ENCODE measurements around the gene RPP25L. TPM values are rescaled to one million over a fixed set of nuclear protein-coding genes. Genes with fewer than 3 reads are reported as not detected.

RPP25L gene
- total and polyA plus RNA-seq, 2 experiments from 2014 or later: 16.4 to 25.1 TPM

GRCh38 chr9:34615132-34615531 is 3.2 kb upstream of the RPP25L start:
- DNase-seq (ENCODE audit: low spot score) (no peak), ATAC-seq (no peak)
- Histone ChIP-seq H3K79me2 (replicated peaks; ENCODE audit: insufficient read depth) (no peaks in the 10 kb centered on the region), H4K20me1 (replicated peaks; ENCODE audit: insufficient read depth) (no peaks in the 10 kb centered on the region), H3F3A (replicated peaks; ENCODE audit: low read depth) (0 out of 2 replicates have a peak, but pooled peaks cover 3% of the 10 kb centered on the region), H2AFZ (no peak overlapping the region), H3K4me3 (no peak overlapping the region), H3K4me2 (no peak overlapping the region), H3K27ac (ENCODE audit: low read depth) (no peak overlapping the region), H3K9me2 (ENCODE audit: insufficient read depth) (no peaks in the 10 kb centered on the region), H3K27me3 (ENCODE audit: insufficient read depth) (peaks cover 11% of the 10 kb centered on the region), H3K36me3 (ENCODE audit: insufficient read depth) (no peaks in the 10 kb centered on the region), H3K4me1 (ENCODE audit: insufficient read depth) (peaks cover 10% of the 10 kb centered on the region; the same call in 1 of the 2 replicates)
- Mint-ChIP-seq H3K4me1 (peaks cover 14% of the 10 kb centered on the region), H3K36me3 (ENCODE audit: low read depth) (no peaks in the 10 kb centered on the region), H3K27me3 (ENCODE audit: insufficient read depth, low read depth, poor library complexity) (peaks cover 23% of the 10 kb centered on the region), H3K9me3 (no peaks in the 10 kb centered on the region), H3K4me3 (no peak overlapping the region), H3K27ac (no peak overlapping the region)
- TF ChIP-seq REST (IDR thresholded peaks at IDR 0.05; ENCODE audit: unreplicated experiment): no peak
- TF ChIP-seq ZNF114 (CRISPR knock-in tag; IDR thresholded peaks at IDR 0.05): no peak
- no peak for TF ChIP-seq ZNF331 (CRISPR knock-in tag; IDR thresholded peaks at IDR 0.05; ENCODE audit: low read depth)
- TF ChIP-seq EZH2 (IDR thresholded peaks at IDR 0.05; ENCODE audit: low read depth, unreplicated experiment): no peak
- no peak for TF ChIP-seq ZNF462 (CRISPR knock-in tag; IDR thresholded peaks at IDR 0.05)
- TF ChIP-seq STAT1 (IDR thresholded peaks at IDR 0.05; ENCODE audit: unreplicated experiment): no peak
- no peak for TF ChIP-seq EZH2phosphoT487 (IDR thresholded peaks at IDR 0.05; ENCODE audit: unreplicated experiment)
- no peak for TF ChIP-seq NANOG (IDR thresholded peaks at IDR 0.05; ENCODE audit: borderline replicate concordance)
- TF ChIP-seq CTCF (conservative IDR thresholded peaks at IDR 0.05; ENCODE audit: low read depth in 2 of 2): no peak
- TF ChIP-seq CREB1 (CRISPR knock-in tag; IDR thresholded peaks at IDR 0.05; ENCODE audit: low read depth): no peak
- no peak for TF ChIP-seq POLR2AphosphoS5 (IDR thresholded peaks at IDR 0.05; ENCODE audit: low read depth)
- no peak for TF ChIP-seq ETS1 (IDR thresholded peaks at IDR 0.05)
- no peak for TF ChIP-seq JUNB (IDR thresholded peaks at IDR 0.05; ENCODE audit: unreplicated experiment)
